HTR-8/SVneo (cell line): ENCODE results near the gene SVOPL.
"Not testable (repeated sequence)": the region's sequence is repeated elsewhere in the genome, so short reads cannot be mapped to it uniquely, and the experiment has no call there.

Source experiments
- DNase-seq: peaks from one replicate; pipeline ENCODE4 v3.0.0; 2011; ENCODE audit warnings: low spot score, mixed read lengths; ENCODE audit not compliant: insufficient read length
- FAIRE-seq: peaks from 2 replicates; lab custom pipeline; 2011; peaks lifted over from hg19 to GRCh38; lab: Jason Lieb, UNC

Gene SVOPL, protein sequence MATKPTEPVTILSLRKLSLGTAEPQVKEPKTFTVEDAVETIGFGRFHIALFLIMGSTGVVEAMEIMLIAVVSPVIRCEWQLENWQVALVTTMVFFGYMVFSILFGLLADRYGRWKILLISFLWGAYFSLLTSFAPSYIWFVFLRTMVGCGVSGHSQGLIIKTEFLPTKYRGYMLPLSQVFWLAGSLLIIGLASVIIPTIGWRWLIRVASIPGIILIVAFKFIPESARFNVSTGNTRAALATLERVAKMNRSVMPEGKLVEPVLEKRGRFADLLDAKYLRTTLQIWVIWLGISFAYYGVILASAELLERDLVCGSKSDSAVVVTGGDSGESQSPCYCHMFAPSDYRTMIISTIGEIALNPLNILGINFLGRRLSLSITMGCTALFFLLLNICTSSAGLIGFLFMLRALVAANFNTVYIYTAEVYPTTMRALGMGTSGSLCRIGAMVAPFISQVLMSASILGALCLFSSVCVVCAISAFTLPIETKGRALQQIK

GRCh38 chr7:138700857-138701536 lies at the start of gene SVOPL:
Gene SVOPL, minus strand, starts transcription at chr7:138701362. Its CDS starts 22,317 bp downstream, at chr7:138679045.
- DNase-seq (no peak), FAIRE-seq (no peak)

DNA sequence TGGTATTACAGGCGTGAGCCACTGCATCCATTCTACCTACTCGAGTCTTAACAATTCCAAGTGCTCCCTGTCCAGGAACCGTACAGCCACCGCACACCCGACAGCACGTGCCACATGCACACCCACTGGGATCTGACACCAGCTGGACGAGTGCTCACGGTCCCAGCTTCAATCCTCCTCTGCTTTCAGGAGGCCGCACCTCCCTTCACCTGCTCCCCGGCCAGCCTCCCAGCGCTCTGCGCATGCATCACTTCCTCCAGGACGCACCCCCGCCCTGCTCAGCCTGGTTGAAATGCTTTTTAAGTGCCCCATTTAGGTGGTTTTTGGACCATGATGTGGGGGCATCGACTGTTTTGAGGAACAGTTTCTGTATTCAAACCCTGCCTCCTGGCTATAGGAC lies 49.3 kb upstream of the SVOPL start:
- no peak for FAIRE-seq
- DNase-seq = no peak

DNA sequence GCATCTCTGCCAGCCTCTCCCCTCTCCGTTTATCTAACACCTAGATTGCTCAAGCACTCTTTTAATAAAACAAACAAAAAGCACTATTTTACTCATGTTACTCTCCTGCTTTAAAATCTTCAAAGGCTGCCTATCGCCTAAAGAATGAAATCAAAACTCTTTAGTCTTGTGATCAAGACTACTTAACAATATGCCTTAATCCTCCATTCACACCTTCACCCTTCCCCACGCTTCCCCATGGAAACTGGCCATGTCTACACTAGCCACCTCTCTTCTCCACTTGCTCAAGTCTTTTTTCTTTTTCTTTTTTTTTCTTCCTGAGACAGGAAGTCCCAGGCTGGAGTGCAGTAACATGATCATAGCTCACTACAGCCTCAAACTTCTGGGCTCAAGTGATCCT lies 48.8 kb upstream of the SVOPL start:
- FAIRE-seq (no peak), DNase-seq (no peak)

GRCh38 chr7:138748666-138749065 lies 47.5 kb upstream of the SVOPL start:
- DNase-seq = no peak
- no peak for FAIRE-seq

- DNase-seq = no peak
- no peak for FAIRE-seq
Measured at GRCh38 chr7:138746073-138746472, 44.9 kb upstream of the SVOPL start.

- DNase-seq = no peak
- FAIRE-seq = no peak
Measured at GRCh38 chr7:138745189-138745588, 44.0 kb upstream of the SVOPL start.

GRCh38 chr7:138741453-138741735 lies 40.2 kb upstream of the SVOPL start:
- no peak for DNase-seq
- no peak for FAIRE-seq

GRCh38 chr7:138739859-138740258 lies 38.7 kb upstream of the SVOPL start:
- no peak for FAIRE-seq
- DNase-seq = no peak

DNA sequence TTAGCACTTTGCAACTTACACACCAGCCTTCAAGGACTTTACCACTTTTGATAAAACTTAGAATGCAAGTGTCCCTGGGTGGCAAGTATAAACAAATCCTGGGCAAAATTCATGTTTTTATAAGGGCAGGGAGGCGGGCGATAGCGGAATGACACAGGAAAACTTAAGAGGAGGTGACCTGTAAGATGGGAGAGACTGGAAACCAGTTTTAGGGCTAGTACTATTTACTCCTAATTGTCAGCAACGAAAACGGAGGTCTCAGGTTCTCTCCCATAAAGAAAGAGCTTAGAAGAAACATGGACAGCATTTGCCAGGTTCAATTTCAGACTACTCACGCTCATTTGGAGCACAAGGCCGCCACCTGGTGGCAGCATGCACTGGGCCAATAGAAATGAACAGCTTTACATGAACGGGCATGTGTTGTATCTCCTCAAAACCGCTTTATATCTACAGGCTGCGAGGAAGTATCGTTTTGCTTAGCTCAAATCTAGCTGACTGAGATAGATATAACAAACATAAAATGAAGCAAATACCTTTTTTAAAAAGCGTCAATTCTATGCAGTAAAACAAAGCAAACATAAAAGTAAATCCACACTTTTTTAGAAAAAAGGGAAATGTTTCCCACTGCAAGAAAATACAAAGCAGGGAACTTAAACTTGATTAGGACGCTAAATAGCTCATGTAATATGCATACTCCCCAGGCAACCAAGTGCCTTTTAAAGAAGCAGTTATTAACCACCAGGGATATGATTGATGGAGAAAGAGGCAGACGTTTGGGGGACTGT lies 37.6 kb upstream of the SVOPL start:
- peak; percentile 71 for DNase-seq
- FAIRE-seq = no peak

DNA sequence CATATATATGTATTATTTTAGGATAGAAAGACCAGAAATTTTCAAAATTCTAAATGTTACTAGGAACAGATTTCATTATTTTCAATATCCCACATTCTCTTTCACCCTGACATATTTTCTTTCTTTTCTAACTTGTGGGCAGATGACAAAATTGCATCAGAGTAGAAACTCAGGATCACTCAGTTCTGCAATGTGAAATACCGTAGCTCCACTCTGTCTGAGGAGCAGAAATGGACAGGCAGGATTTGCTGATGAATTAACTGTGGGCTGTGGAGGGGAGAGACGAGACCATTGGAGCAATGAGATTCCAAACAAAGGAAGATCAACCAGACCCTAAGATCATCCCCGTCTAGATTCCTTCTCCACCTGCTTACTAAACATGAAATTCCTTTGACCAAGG lies 37.0 kb upstream of the SVOPL start:
- no peak for DNase-seq
- no peak for FAIRE-seq

GRCh38 chr7:138735399-138735798 lies 34.2 kb upstream of the SVOPL start:
- no peak for DNase-seq
- no peak for FAIRE-seq

GRCh38 chr7:138731733-138732132 lies 30.6 kb upstream of the SVOPL start:
- not testable (repeated sequence) for FAIRE-seq, DNase-seq

GRCh38 chr7:138729444-138729843 lies 28.3 kb upstream of the SVOPL start:
- DNase-seq (no peak), FAIRE-seq (no peak)

DNA sequence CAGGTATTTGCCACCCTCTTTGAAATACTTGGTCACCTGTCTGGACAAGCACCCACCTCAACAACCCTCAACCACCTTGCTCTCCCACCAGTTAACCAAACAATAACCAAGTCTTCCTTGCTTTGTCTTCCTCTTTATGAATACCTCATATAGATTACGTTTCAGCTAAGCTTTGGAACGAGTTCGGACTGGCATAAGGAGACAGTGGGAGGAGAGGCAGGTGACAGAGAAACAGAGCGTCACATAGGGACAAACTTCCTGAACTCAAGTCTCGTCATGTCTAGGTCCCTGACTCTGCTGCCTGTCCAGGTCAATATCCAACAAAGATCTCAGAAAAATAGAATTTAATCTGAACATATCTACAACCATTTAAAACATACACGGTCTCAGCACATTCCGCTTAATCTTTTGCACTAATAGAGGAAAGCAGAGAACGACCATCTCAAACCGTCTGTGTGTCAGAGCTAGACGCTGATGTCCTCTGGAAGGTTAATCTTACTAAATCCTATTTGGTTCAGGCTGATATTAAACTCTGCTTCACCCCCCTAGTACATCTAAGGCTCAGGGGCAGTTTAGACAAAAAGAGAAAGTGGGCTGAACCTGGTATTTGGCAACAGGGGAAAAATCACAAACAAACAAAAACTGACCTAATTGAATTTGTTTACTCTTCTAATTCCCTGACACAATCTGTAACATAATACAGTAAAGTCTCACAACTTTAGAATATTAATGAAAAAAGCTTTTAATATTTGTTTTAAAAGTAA lies 26.4 kb upstream of the SVOPL start:
- DNase-seq (no peak), FAIRE-seq (no peak)

DNA sequence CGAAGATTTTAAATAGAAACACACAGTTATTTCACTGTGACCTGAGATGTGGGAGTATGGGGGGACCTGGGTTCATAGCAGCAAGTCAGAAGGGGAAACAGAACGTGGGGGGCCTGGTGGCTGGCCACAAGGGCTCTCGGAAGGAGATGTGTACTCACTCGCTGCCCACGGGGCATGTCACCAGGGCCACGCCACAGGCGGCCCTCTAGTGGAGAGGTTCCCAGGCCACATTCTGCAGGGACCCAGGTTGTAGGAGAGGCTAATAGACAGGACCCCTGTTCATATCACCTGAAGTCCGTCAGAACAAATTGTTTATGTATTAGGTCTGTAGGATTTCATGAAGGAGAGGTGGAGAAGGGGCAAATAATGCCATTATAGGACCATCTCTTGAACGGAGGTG lies 25.1 kb upstream of the SVOPL start:
- DNase-seq = no peak
- no peak for FAIRE-seq

DNA sequence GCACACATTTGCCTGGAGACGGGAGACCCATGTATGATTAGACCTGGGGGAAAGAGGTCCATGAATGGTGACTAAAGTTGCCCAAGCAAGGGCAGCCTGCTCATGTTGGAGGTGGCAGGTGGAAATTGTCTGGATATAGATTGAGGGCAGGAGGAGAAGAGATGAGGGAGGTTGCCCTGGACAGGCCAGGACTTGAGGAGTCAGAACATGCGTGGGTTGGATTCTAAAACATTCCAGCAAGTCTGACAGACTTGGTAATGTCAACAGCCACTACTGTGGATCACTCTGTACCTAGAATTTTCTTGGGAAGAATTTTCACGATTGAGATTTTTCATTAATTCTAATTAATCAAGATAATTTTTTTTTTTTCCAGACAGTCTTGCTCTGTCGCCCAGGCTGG lies 19.1 kb upstream of the SVOPL start:
- DNase-seq (no peak), FAIRE-seq (no peak)

DNA sequence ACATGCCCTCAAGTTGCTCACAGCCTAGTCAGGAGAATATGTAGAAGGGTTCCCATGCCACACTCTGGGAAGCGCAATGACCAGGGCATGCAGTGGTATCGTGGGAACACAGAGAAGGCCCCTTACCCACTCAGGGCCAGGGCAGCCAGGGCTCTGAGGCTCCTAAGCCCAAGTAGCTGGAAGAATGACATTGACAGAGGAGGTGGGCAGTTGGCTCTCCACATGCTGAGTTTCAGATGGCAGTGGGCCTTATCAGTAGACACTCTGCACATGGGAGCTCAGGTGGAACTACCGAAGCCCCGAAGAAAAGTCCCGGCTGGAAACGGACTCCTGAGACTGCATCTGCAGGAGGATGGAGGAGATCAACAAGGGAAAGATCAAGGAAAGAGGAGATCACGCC lies 15.7 kb upstream of the SVOPL start:
- FAIRE-seq (no peak), DNase-seq (no peak)

DNA sequence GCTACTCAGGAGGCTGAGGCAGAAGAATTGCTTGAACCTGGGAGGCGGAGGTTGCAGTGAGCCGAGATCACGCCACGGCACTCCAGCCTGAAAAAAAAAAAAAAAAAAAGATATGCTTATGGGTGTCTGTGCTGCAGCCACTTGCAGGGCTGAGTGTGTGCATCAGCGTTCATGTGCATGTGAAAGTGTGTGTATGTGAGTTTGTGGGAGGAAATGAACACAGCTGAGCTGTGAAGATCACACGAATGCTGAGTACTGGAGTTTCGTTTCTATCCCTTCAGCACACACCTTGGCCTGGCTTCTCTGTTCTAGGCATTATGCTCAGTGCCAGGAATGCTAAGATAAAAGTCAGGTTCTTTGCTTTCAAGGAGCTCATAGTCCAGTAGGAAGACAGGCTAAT lies 12.0 kb upstream of the SVOPL start:
- FAIRE-seq (no peak), DNase-seq (no peak)

DNA sequence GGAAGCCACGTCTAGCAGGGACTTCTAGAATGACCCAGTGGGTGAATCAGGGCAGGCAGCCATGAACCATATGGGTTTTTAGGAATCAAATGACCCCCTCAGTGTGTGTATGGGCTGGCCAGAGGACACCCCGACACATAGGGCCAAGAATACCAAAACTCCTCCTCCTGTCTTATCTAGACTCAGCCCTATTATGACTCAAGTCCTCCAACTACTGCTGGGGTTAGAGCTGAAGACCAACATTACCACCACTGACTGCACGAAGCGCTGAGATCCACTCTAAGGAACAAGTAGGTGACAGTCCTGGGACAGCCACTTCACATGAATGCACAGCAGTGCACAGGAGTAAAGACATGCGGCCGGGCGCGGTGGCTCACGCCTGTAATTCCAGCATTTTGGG lies 11.5 kb upstream of the SVOPL start:
- DNase-seq (no peak), FAIRE-seq (no peak)
